ENCODE measurements around the gene MAN2B1.
A peak's percentile ranks its signal among the peaks of the same experiment; 100 is the strongest.
"Not testable (repeated sequence)": the region's sequence is repeated elsewhere in the genome, so short reads cannot be mapped to it uniquely, and the experiment has no call there.

Gene MAN2B1

DNA sequence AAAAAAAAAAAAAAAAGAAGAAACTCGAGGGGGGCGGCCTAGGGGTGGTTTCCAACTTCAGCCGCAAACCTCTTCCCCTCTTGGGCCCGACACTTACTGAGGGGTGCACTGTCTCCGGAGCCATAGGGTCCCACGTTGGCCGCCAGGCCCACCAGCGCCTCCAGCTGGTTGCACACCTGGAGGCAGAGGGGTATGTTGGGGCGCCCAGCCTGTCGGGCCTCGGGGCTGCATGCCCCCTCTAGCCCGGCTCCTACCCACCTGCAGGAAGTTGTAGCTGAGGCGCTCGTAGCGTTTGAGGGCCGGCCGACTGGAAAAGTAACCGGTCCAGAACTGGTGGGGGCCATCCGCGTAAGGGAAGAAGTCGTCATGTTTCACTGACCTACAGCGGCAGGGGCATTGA, 8.6 kb downstream of the MAN2B1 start:
- no peak for DNase-seq (ENCODE audit: low read depth)

DNA sequence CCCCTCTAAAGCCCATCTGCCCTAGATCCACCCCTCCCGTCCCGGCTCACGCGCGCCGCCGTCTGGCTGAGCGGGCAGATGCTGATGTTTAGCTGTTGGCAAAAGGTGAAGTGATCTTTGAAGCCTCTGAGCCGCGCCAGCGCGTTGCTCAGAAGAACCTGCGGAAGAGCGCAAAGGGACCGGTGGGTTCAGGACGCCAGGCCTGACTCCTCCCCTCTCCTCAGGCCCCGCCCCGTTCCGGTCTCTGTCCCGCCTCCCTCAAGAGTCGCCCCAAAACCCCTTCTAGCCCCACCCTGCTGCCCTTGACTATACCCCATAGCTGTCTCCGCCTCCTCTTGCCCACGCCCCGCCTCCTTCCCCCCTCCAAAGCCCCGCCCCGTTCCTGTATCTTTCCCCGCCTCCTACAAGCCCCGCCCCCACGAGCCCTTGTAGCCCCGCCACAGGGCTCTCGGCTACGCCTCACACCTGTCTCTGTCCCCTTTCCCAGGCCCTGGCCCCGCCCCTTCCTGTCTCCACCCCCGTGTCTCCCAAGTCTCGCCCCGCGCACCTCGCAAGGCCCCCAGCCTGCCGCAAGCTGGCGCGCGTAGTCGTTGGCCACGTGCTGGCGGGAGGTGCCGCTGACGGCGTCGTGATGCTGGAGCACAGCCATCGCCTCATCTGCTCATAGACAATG, 9.5 kb downstream of the MAN2B1 start:
- no peak for DNase-seq (ENCODE audit: low read depth)

DNA sequence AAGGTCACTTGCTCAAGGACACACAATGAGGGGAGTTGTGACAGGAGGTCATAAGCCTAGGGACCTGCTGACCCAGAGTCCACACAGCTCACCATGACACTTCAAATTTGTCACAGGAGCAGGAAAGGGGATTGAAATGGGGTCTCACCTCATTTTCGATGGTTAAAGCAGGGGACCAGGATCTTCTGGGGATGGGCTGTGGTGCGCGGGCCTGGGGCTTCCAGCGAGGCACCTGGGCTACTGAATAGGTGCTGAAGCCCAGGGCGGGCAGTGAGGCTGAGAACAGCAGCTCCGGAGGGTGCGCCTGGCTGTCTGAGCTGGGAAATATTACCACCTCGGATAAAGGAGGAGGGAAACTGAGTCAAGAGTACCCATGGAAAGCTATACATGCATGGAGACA, 11.0 kb downstream of the MAN2B1 start:
- DNase-seq (ENCODE audit: low read depth) = no peak

DNA sequence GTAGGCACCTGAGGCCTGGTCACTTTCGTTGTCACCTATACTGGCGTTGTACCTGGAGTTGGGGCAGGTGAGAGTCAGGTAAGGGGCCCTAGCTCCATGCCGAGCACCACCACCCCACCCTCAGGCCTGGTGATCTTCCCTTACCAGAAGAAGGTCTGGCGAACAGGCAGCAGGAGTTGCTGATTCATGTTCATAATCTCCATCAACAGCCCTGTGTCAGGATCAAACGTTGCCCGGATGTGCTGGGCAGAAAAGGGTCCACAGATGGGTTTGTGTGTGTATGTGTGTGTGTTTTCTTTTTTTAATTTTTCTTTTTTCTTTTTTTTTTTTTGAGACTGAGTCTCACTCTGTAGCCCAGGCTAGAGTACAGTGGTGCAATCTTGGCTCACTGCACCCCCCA, 14.3 kb downstream of the MAN2B1 start:
- DNase-seq (ENCODE audit: low read depth) = no peak

DNA sequence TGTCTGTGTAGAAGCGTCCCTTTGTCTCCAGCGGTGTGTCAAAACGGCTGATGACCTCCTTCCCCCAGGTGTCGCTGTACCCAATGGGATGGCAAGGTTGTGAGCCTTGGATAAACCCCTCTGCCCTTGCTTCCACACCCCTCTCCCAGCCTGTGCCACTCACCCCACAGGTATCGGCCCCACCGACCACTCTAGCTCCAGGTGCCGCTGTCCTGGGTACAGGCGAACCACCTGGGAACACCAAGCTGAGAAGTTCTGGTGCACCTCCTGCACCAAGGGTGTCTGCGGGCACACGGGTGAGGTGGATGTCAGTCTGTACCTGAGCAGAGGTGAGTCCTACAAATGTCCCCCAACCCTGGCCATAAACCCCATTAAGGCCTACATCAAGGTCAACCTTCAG, 16.6 kb downstream of the MAN2B1 start:
- no peak for DNase-seq (ENCODE audit: low read depth)

DNA sequence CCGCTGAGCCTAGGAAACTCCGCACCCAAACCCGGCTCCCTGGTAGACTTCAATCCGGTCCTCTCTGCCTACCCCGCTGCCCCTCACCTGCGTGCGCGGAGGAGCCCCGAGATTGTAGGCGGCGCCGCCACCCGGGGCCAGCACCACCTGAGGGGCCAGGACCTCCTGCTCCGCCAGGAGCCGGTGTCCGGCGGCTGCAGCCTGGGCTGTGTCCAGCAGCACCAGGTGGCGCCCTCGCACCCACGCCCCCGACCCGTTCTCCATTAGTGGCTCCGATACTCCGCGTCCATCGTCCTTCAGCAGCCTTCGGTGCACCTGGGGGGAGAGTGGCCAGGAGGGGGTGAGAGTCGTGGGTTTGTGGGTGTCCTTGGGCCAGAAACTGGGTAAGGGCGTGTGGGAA, 18.5 kb downstream of the MAN2B1 start:
- DNase-seq (ENCODE audit: low read depth) = no peak

DNA sequence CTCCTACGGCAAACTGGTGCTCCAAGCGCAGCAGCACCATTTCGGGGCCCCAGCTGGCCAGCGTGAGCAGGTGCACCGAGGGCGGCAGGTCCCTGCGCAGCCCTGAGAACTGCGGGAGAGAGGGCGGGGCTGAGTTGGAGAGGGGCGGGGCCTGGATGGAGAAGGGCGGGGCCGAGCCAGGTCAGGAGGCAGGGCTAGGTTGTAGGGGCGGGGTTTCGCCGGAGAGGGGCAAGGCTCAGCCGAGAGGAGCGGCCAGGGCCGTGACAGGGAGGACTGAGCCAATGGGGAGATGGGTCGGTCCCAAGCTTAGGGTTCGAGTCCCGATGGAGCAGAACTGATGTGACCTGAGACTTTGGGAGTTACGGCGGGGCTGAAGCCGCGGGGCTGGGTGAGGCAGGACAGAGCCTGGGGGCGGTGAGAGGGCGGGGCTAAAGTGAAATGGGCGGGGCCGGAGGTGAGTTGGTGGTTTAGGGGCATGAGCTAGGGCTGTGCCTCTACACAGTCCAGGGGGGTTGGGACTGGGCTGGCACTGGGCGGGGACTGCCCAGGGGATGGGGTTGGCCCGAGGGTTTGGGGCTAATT, 19.0 kb downstream of the MAN2B1 start:
- no peak for DNase-seq (ENCODE audit: low read depth)

DNA sequence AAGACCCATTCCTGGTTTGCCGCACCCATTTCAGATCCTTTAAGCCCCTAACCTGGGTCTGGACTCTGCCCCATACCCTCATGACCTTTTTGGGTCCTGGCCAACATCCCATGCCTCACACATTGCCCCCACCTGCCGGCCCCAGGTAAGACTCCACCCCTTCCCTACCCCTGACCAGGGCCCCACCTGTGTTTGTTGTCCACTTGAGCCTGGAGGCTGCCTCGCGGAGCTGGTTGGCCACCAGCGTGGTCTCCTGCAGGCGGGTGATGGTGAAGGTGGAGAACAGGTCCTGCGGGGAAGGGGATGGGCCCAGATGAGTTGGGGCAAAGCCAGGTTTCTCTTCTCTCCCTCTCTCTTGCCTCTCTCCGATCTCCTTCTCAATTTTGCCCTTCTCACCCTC, 19.5 kb downstream of the MAN2B1 start:
- DNase-seq (ENCODE audit: low read depth) = no peak

DNA sequence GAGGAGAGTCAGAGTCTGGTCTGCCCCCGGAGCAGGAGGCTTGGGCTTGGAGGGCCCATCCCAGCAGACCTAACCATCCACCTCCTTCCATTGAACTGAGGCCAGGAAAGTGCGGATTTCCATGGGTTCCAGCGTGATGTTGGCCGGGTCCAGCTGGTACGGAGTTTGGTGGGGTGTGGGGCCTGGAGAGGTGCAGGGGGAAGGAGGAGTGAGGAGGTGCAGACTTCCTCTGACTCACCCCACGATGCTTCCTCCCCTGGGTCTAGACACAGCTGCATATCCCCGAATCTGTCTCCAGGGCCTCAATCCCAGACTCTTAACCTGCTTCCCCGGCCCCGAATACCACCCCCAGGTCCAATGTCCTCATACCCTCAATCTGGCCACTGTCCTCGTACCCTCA, 20.0 kb downstream of the MAN2B1 start:
- no peak for DNase-seq (ENCODE audit: low read depth)

DNA sequence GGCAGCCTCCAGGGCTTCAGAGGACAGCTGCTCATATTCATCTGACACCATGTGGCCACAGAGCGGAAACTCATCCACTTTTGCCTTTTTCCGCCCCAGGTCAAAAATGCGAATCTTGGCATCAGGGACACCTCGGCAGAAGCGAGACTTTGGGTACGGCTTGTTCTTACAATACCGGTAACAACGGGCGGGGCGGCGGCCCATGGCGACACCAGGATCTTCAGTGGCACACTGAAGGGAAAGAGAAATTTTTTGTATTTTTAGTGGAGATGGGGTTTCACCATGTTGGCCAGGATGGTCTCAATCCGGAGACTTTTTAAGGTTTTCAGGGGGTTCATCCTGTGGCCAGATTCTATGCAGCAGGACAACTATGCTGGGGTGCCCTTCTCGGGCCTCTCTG, 22.8 kb downstream of the MAN2B1 start:
- not testable (repeated sequence) for DNase-seq (ENCODE audit: low read depth)

DNA sequence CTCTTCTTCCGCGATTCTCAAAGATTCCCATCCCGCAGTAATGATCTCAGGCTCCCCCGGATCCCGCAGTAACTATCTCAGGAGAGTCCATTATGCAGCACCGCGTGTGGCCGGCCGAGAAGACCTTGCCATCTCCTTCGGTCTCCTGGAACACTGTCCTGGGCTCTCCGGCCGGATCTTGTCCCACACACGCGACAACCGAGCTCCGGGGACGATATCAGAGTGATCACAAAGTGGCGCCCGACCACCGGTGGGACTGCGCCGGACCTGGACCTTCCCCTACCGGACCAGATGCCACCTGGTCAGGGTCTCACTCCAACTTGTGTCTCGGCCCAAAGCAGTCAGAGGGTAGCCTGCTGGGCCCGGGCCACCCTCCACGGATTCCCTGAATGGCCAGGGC, 24.0 kb downstream of the MAN2B1 start:
- no peak for DNase-seq (ENCODE audit: low read depth)

DNA sequence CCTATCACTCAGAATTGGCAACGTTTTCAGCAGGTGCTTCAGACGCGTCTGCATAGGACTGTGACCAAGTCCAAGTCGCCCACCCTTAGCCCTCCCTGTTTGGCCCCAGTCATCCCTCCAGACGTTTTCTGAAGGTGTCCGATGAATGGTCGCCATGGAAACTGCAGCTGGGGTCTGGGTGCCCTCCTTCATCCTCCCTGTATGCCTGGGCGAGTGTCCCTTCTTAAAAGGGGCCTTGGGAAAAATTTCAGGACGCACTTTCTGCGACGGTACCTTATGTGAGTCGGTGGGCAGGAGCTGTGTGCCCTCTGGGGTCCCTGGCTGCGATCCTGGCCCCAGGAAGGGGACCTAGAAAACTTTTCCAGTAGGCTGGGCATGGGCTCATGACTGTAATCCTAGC, 25.1 kb downstream of the MAN2B1 start:
- no peak for DNase-seq (ENCODE audit: low read depth)

DNA sequence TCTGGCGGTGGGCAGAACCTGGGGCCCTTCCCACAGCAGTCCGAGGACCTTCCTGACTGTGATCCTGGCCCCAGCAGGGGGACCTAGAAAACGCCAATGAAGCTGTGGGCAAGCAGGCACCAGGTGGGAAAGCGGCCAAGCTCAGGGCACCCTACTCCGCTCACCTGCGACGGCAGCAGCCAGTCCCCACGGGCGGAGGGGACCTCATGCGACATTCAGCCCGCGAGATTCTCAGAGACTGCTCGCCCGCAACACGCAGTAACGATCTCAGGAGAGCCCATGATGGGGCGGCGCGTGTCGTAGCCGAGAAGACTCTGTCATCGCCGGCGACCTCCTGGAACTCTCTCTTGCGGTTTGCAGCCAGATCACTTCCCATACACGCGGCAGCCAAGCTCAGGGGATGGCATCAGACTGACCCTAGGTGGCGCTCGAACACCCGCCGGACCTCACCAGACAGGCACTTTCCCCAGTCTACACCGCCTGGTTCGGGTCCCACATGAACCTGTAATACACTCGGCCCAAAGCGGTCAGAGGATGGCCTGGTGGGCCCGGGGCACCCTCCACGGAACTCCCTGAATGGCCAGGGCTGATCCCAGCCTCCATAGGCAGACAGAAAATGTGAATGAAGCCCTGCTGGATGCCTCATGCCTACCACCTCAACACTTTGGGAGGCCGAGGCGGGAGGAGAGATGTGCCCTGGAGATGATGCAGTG, 26.5 kb downstream of the MAN2B1 start:
- DNase-seq (ENCODE audit: low read depth) = peak; percentile 77

DNA sequence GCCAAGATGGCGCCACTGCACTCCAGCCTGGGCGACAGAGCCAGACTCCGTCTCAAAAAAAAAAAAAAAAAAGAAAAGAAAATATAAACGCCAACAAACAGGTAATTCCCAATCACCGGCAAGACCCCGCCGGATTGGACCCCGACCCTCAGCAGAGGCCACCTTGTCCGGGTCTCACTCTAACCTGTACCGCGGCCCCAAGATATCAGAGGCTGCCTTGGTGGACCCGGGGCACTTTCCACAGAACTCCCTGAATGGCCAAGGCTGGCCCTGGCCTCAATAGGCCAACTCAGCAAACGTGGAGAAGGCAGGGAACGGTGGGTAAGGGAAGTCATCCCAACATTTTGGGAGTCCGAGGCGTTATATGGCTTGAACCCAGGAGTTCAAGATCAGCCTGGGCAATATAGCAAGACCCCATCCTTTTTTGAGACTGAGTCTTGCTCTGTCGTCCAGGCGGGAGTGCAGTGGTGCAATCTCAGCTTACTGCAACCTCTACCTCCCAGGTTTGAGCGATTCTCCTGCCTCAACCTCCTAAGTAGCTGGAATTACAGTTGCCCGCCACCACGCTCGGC, 27.8 kb downstream of the MAN2B1 start:
- DNase-seq (ENCODE audit: low read depth) = no peak

DNA sequence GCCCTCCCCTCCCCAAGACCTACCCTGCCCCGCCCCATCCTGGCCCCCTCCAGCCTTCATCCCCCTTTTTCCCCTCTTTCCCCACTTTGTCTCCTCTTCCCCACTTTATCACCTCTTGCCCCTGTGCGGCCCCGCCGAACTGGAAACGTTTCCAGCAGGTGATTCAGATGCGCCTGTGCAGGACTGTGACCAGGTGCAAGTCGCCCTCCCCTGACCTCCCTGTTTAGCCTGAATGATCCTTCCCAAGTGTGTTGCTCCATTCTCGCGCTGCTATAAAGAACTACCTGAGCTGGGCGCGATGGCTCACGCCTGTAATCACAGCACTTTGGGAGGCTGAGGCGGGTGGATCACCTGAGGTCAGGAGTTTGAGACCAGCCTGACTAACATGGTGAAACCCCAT, 29.9 kb downstream of the MAN2B1 start:
- DNase-seq (ENCODE audit: low read depth) = no peak

DNA sequence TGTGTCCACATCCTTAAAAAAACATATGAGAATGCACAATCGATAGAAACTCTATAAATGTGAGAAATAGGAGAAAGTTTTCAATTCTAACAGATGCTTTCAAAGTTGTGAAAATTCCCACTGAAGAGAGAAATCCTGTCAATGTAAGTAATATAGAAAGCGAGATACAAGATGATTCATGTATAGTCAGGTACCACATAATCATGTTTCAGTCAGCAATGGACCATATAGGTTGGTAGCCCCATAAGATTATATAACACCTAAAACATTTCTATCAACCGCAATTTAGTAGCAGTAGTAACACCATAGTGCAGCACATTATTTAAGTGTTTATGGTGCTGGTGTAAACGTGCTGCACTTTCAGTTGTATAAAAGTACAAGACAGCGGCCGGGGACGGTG, 37.3 kb downstream of the MAN2B1 start:
- no peak for DNase-seq (ENCODE audit: low read depth)

DNA sequence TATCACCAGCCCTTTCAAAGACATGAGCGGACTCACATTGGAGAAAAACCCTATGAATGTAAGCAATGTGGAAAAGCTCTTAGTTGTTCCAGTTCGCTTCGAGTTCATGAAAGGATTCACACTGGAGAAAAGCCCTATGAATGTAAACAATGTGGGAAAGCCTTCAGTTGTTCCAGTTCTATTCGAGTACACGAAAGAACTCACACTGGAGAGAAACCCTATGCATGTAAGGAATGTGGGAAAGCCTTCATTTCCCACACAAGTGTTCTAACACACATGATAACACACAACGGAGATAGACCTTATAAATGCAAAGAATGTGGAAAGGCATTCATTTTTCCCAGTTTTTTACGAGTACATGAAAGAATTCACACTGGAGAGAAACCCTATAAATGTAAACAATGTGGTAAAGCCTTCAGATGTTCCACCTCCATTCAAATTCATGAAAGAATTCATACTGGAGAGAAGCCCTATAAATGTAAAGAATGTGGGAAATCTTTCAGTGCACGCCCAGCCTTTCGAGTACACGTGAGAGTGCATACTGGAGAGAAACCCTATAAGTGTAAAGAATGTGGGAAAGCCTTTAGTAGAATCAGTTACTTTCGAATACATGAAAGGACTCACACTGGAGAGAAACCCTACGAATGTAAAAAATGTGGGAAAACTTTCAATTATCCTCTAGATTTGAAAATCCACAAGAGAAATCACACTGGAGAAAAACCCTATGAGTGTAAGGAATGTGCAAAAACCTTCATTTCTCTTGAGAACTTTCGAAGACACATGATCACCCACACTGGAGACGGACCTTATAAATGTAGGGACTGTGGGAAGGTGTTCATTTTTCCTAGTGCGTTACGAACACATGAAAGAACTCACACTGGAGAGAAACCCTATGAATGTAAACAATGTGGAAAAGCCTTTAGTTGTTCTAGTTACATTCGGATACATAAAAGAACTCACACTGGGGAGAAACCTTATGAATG, 38.2 kb downstream of the MAN2B1 start:
- DNase-seq (ENCODE audit: low read depth) = no peak

DNA sequence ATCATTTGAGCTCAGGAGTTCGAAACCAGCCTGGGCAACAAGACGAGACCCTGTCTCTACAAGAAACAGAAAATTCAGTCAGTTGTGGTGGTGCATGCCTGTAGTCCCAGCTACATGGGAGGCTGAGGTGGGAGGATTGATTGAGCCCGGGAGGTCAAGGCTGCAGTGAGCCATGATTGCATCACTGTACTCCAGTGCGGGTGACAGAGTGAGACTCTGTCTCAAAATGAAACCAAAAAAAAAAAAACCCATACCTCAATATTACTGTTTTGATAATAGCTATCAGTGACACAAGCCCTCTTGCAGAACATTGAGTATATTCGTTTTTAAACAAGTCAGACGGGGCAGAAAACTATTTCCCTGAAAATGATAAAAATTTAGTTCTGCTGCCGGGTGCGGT, 39.6 kb downstream of the MAN2B1 start:
- DNase-seq (ENCODE audit: low read depth) = no peak

DNA sequence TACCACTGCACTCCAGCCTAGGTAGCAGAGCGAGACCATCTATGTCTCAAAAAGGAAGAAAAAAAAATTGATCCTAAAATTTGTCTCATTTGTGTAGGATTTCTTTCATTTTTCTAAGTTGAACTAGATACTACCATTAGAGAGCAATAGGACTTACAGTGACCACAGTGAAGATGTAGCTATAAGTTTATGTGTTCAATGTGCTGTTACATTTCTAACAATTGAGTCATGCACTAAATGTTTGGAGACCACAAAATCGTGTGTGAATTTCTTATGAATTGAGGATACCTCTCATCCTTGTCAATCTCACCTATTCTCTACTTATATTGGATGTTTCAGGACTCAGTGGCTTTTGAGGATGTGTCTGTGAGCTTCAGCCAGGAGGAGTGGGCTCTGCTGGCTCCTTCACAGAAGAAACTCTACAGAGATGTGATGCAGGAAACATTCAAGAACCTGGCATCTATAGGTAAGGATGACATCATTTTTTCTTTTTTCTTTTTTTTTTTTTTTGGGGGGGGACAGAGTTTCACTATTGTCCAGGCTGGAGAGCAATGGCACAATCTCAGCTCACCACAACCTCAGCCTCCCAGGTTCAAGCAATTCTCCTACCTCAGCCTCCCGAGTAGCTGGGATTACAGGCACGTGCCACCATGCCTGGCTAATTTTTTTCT, 43.0 kb downstream of the MAN2B1 start:
- DNase-seq (ENCODE audit: low read depth) = no peak

DNA sequence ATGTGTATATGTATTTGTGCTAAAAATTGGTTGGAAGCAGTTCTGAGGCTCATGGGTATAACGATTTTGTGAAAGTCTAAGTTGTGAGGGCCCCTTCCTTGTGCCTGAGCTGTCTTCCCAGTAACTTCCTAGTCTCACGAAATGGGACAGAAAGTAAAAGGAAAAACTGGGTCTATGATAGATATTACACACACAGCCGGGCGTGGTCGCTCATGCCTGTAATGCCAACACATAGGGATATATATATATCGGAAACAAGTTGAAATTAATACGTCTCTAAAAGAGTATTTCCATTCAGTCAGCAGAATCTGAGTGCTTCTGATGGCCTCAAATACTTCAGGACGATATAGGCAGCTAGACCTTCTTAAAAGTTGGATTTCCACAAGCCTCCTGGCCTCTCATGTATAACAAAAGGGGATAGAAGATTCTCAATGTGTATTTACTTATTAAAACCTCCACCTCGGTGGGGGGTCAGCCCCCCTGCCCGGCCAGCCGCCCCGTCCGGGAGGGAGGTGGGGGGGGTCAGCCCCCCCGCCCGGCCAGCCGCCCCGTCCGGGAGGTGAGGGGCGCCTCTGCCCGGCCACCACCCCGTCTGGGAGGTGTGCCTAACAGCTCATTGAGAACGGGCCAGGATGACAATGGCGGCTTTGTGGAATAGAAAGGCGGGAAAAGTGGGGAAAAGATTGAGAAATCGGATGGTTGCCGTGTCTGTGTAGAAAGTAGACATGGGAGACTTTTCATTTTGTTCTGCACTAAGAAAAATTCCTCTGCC, 45.1 kb downstream of the MAN2B1 start:
- not testable (repeated sequence) for DNase-seq (ENCODE audit: low read depth)

DNA sequence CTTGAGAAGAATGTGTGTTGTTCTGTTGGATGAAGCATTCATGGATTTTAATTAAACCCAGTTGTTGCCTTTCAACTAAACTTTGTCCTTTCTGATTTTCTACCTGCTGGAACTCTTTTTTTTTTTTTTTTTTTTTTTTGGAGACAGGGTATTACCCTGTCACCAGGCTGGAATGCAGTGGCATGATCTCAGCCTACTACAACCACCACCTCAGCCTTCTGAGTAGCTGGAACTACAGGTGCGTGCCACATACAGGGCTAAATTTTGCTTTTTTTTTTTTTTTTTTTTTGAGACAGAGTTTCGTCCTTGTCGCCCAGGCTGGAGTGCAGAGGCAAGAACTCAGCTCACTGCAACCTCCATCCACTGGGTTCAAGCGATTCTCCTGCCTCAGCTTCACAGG, 48.9 kb downstream of the MAN2B1 start:
- no peak for DNase-seq (ENCODE audit: low read depth)
